HCT116 (cell line): ENCODE results near the gene TOX3. TPM values are rescaled to one million over a fixed set of nuclear protein-coding genes. Genes with fewer than 3 reads are reported as not detected.

Experiments used
- ATAC-seq: fragments of 200-7000 bp; cut with Tn5 transposase; 2 replicates; pipeline ENCODE4 v1.9.1; 2020; ENCODE audit warnings: mild to moderate bottlenecking, moderate library complexity
- BruUV-seq: library from RNA; stranded (reverse); fragments of 400-500 nt; replicated peaks from 2 replicates; lab custom pipeline; 2021; lab: Mats Ljungman, UMichigan
- CTCF ChIA-PET: fragments of 300-600 bp; sonication (Branson Sonifier 250); formaldehyde crosslinking; loops from one replicate; lab custom pipeline; 2021; ENCODE audit warnings: antibody characterized with exemption; lab: Charles Lee
- POLR2A ChIA-PET: fragments of 300-600, 350-600 bp; sonication (Branson Sonifier 250); formaldehyde crosslinking; loops from one replicate; lab custom pipeline; 2021; ENCODE audit warnings: antibody characterized with exemption; lab: Charles Lee
- RAD21 ChIA-PET, 2 experiments: fragments of 300-600 bp; sonication (Branson Sonifier 250); formaldehyde crosslinking; loops; one replicate each; lab custom pipeline; 2023; ENCODE audit warnings: low total read pairs in 2 of 2; ENCODE audit not compliant: uncharacterized antibody in 2 of 2, unreplicated experiment in 2 of 2, low non-redundant PET in 1 of 2; lab: Charles Lee
- DNase-seq: peaks from one replicate; pipeline ENCODE4 v3.0.0-alpha.2; 2010; ENCODE audit warnings: low read depth, low spot score
- H2AFZ ChIP-seq: fragments of 200-600 bp; shearing (Covaris generic), sonication (generic); 2 replicates; pipeline ENCODE4 v1.6.1; 2017; ENCODE audit warnings: low read depth, mixed run types, mixed read lengths, antibody characterized with exemption, low read length; ENCODE audit not compliant: poor library complexity, severe bottlenecking
- H3K27ac ChIP-seq: 2 replicates; pipeline ENCODE4 v1.5.1; 2012; ENCODE audit warnings: low read depth, low read length
- H3K27me3 ChIP-seq: fragments of 200-600 bp; sonication (generic); 2 replicates; pipeline ENCODE4 v1.6.1; 2016; ENCODE audit warnings: mixed run types, low read length, mixed read lengths; ENCODE audit not compliant: insufficient read depth
- H3K36me3 ChIP-seq, 2 experiments: fragments of 200-500 bp in 1 of 2; fragments of 200-600 bp in 1 of 2; sonication (Bioruptor generic) in 1 of 2; sonication (generic) in 1 of 2; 2 replicates each; pipeline versions ENCODE4 v1.5.1 to v1.6.1; 2014 to 2016; ENCODE audit warnings: low read length in 2 of 2, inconsistent platforms in 1 of 2, mixed read lengths in 1 of 2, mixed run types in 1 of 2; ENCODE audit not compliant: insufficient read depth in 2 of 2, control insufficient read depth in 1 of 2
- H3K4me1 ChIP-seq, 2 experiments: fragments of 200-600 bp in 1 of 2; sonication (generic) in 1 of 2; 2 replicates each; pipeline versions ENCODE4 v1.5.1 to v1.6.1; 2012 to 2017; ENCODE audit warnings: low read length in 2 of 2, inconsistent platforms in 1 of 2, mild to moderate bottlenecking in 1 of 2, mixed read lengths in 1 of 2, mixed run types in 1 of 2, moderate library complexity in 1 of 2; ENCODE audit not compliant: insufficient read depth in 2 of 2, control insufficient read depth in 1 of 2
- H3K4me2 ChIP-seq: fragments of 200-600 bp; sonication (generic); 2 replicates; pipeline ENCODE4 v1.6.1; 2017; ENCODE audit warnings: mixed run types, low read length, mixed read lengths
- H3K4me3 ChIP-seq, 2 experiments: fragments of 200-600 bp in 1 of 2; sonication (generic) in 1 of 2; replicated peaks in 1 of 2; 2 replicates each; pipeline ENCODE4 v1.5.1; 2011 to 2016; ENCODE audit warnings: low read length in 2 of 2, control low read depth in 1 of 2, low read depth in 1 of 2, mild to moderate bottlenecking in 1 of 2, mixed read lengths in 1 of 2, mixed run types in 1 of 2
- H3K79me2 ChIP-seq: fragments of 200-600 bp; sonication (generic); 2 replicates; pipeline ENCODE4 v1.6.1; 2017; ENCODE audit warnings: mild to moderate bottlenecking, mixed run types, low read length, moderate library complexity, mixed read lengths; ENCODE audit not compliant: insufficient read depth
- H3K9ac ChIP-seq: fragments of 200-600 bp; sonication (generic); 2 replicates; pipeline ENCODE4 v1.6.1; 2016; ENCODE audit warnings: low read length, mixed read lengths
- H3K9me2 ChIP-seq: fragments of 200-600 bp; sonication (generic), shearing (Covaris generic); 2 replicates; pipeline ENCODE4 v1.6.1; 2017; ENCODE audit warnings: mixed run types, mild to moderate bottlenecking, moderate library complexity; ENCODE audit not compliant: insufficient read depth
- H3K9me3 ChIP-seq, 2 experiments: fragments of 200-500 bp in 1 of 2; fragments of 200-600 bp in 1 of 2; sonication (Bioruptor generic) in 1 of 2; sonication (generic) in 1 of 2; 2 replicates each; pipeline ENCODE4 v1.6.1; 2014 to 2017; ENCODE audit warnings: low read length in 2 of 2, mixed read lengths in 2 of 2, inconsistent platforms in 1 of 2, low read depth in 1 of 2, mild to moderate bottlenecking in 1 of 2, mixed run types in 1 of 2, moderate library complexity in 1 of 2; ENCODE audit not compliant: control insufficient read depth in 1 of 2, insufficient read depth in 1 of 2
- H4K20me1 ChIP-seq: fragments of 200-600 bp; sonication (generic), shearing (Covaris generic); 2 replicates; pipeline ENCODE4 v1.6.1; 2017; ENCODE audit warnings: mixed run types, mild to moderate bottlenecking, moderate library complexity; ENCODE audit not compliant: insufficient read depth
- CBX3 ChIP-seq: IDR thresholded peaks from 2 replicates; pipeline ENCODE4 v1.6.1; 2012; ENCODE audit warnings: low read depth
- CEBPB ChIP-seq: IDR thresholded peaks from 2 replicates; pipeline ENCODE4 v1.6.1; 2012; ENCODE audit warnings: low read depth
- CTCF ChIP-seq, 3 experiments: fragments of 200-600 bp in 1 of 3; sonication (generic) in 1 of 3; IDR thresholded peaks in 2 of 3; conservative IDR thresholded peaks in 1 of 3; 2 replicates each; pipeline ENCODE4 v1.5.1; 2012 to 2017; ENCODE audit warnings: low read depth in 2 of 3, low read length in 2 of 3, antibody characterized with exemption in 1 of 3, borderline replicate concordance in 1 of 3, control low read depth in 1 of 3, mild to moderate bottlenecking in 1 of 3, mixed read lengths in 1 of 3, mixed run types in 1 of 3, moderate library complexity in 1 of 3; ENCODE audit not compliant: insufficient read depth in 1 of 3
- EGR1 ChIP-seq: IDR thresholded peaks from 2 replicates; pipeline ENCODE4 v1.6.1; 2012; ENCODE audit warnings: low read depth
- ELF1 ChIP-seq: IDR thresholded peaks from 2 replicates; pipeline ENCODE4 v1.6.1; 2012; ENCODE audit warnings: low read depth, borderline replicate concordance
- EZH2 ChIP-seq: fragments of 200-600 bp; sonication (generic); IDR thresholded peaks from 2 replicates; pipeline ENCODE4 v1.6.1; 2017; ENCODE audit warnings: antibody characterized with exemption, mixed run types
- EZH2phosphoT487 ChIP-seq: fragments of 200-600 bp; IDR thresholded peaks from 2 replicates; pipeline ENCODE4 v1.6.1; 2018; ENCODE audit warnings: antibody characterized with exemption, borderline replicate concordance
- FOSL1 ChIP-seq: IDR thresholded peaks from 2 replicates; pipeline ENCODE4 v1.6.1; 2012; ENCODE audit warnings: low read depth
- POLR2A ChIP-seq: IDR thresholded peaks from 2 replicates; pipeline ENCODE4 v1.7.0; 2011; ENCODE audit warnings: borderline replicate concordance; ENCODE audit not compliant: insufficient read depth, insufficient read length; ENCODE audit errors: extremely low read depth
- TCF7L2 ChIP-seq: IDR thresholded peaks from 2 replicates; pipeline ENCODE4 v1.7.0; 2011; ENCODE audit warnings: borderline replicate concordance, inconsistent platforms; ENCODE audit not compliant: insufficient read depth, insufficient read length; ENCODE audit errors: extremely low read depth
- YY1 ChIP-seq: IDR thresholded peaks from 2 replicates; pipeline ENCODE4 v1.6.1; 2011; ENCODE audit warnings: low read length, low read depth, moderate library complexity, mild to moderate bottlenecking; ENCODE audit not compliant: insufficient replicate concordance; ENCODE audit errors: extremely low read depth
- ZBTB33 ChIP-seq: IDR thresholded peaks from 2 replicates; pipeline ENCODE4 v1.6.1; 2011; ENCODE audit warnings: mild to moderate bottlenecking, low read length, moderate library complexity; ENCODE audit not compliant: insufficient replicate concordance; ENCODE audit errors: extremely low read depth
- ZNF274 ChIP-seq: fragments of 200-500 bp; sonication (Bioruptor generic); IDR thresholded peaks from 2 replicates; pipeline ENCODE4 v1.6.1; 2014; ENCODE audit warnings: mild to moderate bottlenecking, low read depth, low read length, inconsistent platforms
- intact Hi-C: fragments of 100-400 bp; cut with micrococcal nuclease; formaldehyde crosslinking; loops from 2 replicates; pipeline ENCODE4 v1.10.0; 2022
- total RNA-seq: library from RNA; stranded (reverse); gene quantifications from one replicate; pipeline ENCODE4 v1.2.1, GENCODE V29; 2021; ENCODE audit not compliant: unreplicated experiment

Gene TOX3
- total RNA-seq, 1 experiment from 2014 or later, result not detected

GRCh38 chr16:52577130-52577706, 30.3 kb upstream of the TOX3 start:
- Histone ChIP-seq H4K20me1 (no peaks in the 10 kb centered on the region), H3K4me3 (no peak overlapping the region), H3K9me3 (peaks cover 0 to 4% of the 10 kb centered on the region in 2 experiments; a peak in 2 of 4 replicates), H3K27me3 (no peaks in the 10 kb centered on the region), H3K4me1 (no peaks in the 10 kb centered on the region), H3K9me2 (no peaks in the 10 kb centered on the region), H3K4me2 (no peak overlapping the region), H3K9ac (no peak overlapping the region), H3K36me3 (no peaks in the 10 kb centered on the region), H3K27ac (no peak overlapping the region), H2AFZ (no peak overlapping the region)
- ATAC-seq, result no peak
- intact Hi-C loops, result no loop called here
- POLR2A ChIA-PET, result no interaction called here
- CTCF ChIA-PET, result no interaction called here
- DNase-seq, result no peak
- TF ChIP-seq YY1 (no peak), ZNF274 (no peak), CBX3 (no peak), ZBTB33 (no peak), EZH2phosphoT487 (no peak), ELF1 (no peak), EGR1 (no peak), CTCF (IDR thresholded peaks at IDR 0.05 in 2 of 3, conservative IDR thresholded peaks at IDR 0.05 in 1 of 3; ENCODE audit: borderline replicate concordance in 1 of 3, insufficient read depth in 1 of 3, low read depth in 2 of 3, low read length in 2 of 3) (no peak), POLR2A (no peak), EZH2 (no peak), FOSL1 (no peak), TCF7L2 (no peak), CEBPB (no peak)
- TF ChIP-seq, all 23 proteins: peak for 0
- RAD21 ChIA-PET, result no interaction called here
- no peaks in the 10 kb centered on the region for H3K79me2 ChIP-seq
- no TSS peak for BruUV-seq
